MM.1S (cell line): Measurements from ENCODE around the gene STMND1.

Experiments
- EZH2 ChIP-seq: fragments of 300-600 bp; sonication (generic); optimal IDR thresholded peaks from 2 replicates; pipeline ENCODE3; 2017; ENCODE audit warnings: low read depth, mild to moderate bottlenecking, antibody characterized with exemption, low read length, mixed read lengths
- EZH2phosphoT487 ChIP-seq: fragments of 300-600 bp; sonication (generic); IDR thresholded peaks from 2 replicates; pipeline ENCODE4 v1.6.1; 2018; ENCODE audit warnings: antibody characterized with exemption, low read length
- TF ChIP-seq, protein P1 (sequence below): fragments of 300-600 bp; sonication (generic); IDR thresholded peaks from 2 replicates; pipeline ENCODE4 v1.5.1; 2016; ENCODE audit warnings: antibody characterized with exemption, low read length, mixed read lengths

GRCh38 chr6:17081273-17081672 is 20.6 kb upstream of the STMND1 start:
- TF ChIP-seq, protein P1, sequence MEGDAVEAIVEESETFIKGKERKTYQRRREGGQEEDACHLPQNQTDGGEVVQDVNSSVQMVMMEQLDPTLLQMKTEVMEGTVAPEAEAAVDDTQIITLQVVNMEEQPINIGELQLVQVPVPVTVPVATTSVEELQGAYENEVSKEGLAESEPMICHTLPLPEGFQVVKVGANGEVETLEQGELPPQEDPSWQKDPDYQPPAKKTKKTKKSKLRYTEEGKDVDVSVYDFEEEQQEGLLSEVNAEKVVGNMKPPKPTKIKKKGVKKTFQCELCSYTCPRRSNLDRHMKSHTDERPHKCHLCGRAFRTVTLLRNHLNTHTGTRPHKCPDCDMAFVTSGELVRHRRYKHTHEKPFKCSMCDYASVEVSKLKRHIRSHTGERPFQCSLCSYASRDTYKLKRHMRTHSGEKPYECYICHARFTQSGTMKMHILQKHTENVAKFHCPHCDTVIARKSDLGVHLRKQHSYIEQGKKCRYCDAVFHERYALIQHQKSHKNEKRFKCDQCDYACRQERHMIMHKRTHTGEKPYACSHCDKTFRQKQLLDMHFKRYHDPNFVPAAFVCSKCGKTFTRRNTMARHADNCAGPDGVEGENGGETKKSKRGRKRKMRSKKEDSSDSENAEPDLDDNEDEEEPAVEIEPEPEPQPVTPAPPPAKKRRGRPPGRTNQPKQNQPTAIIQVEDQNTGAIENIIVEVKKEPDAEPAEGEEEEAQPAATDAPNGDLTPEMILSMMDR, result no peak
- TF ChIP-seq EZH2phosphoT487 (no peak), EZH2 (no peak)
